ENCODE measurements around the gene MLLT10.

MLLT10 gene

GRCh38 chr10:21747809-21748208, 213.8 kb downstream of the MLLT10 start:
- DNase-seq = no peak

DNA sequence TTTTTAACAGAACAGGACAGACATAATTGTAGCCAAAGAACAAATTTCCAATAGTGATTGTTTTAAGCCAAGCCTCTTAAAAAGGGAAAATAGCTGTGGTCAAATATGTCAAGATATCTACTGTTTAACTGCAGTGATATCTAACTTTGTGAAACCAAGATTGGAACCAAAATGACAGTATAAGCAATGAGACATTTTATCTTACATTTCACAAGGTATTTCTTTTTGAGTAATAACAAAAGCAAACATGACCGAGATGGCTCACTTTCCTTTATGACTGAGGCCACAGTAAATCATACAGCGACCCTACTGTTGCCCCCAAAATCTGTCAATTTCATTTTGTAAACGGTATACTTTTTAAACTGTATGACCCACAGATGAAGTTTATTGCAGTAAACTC, 215.8 kb downstream of the MLLT10 start:
- DNase-seq = no peak

- no peak for DNase-seq
Observed at GRCh38 chr10:21750424-21750823, 216.4 kb downstream of the MLLT10 start.

GRCh38 chr10:21751341-21752310, 217.6 kb downstream of the MLLT10 start:
- DNase-seq = no peak

- DNase-seq = no peak
Observed at GRCh38 chr10:21753497-21754270, 219.7 kb downstream of the MLLT10 start.

DNA sequence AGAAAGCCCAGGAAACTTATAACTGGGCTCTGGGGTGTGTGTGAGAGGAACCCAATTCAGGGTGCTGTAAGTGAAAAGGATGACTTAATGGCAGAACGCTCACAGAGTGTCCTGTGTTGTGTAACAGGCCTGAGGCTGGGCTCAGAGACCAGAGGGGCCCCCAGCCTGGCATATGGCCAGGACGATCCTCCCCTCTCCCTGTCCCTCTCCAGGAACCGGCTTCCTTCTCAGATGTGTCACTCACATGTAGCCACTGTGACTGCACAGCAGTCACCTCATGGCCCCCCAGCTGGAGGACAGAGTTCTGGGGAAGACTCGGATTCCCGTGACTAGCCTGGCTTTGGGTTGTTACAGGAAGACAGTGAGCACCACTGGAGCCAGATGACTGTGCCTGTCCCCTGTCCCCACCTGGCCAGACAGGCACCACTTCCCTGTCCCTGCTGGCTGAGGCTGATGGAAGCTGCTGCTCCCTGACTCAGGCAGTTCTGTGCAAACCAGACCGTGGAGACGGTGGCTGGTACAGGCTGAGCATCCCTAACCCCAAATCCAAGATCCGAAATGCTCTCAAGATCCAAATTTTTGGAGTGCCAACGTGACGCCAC, 220.5 kb downstream of the MLLT10 start:
- no peak for DNase-seq

DNA sequence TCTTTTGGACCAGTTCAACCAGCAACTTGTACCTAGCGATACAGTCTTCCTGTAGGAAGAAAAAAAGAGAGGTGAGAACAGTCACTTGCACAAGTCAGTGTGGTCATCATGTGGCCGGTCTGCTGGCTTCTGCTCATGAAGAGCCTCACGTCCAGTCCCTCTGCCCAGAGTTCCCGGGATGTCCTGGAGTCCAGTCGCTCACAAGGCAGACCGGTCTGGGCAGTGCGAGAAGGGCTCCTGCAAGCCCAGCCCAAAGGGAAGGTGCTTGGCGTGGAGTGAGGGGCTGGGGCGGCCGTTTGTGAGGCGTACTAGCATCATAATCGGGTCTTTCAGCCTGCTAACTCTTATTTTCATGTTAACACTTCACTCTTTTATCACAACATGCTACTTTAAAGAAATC, 222.7 kb downstream of the MLLT10 start:
- no peak for DNase-seq

- no peak for DNase-seq
Observed at GRCh38 chr10:21757185-21757901, 223.3 kb downstream of the MLLT10 start.

DNA sequence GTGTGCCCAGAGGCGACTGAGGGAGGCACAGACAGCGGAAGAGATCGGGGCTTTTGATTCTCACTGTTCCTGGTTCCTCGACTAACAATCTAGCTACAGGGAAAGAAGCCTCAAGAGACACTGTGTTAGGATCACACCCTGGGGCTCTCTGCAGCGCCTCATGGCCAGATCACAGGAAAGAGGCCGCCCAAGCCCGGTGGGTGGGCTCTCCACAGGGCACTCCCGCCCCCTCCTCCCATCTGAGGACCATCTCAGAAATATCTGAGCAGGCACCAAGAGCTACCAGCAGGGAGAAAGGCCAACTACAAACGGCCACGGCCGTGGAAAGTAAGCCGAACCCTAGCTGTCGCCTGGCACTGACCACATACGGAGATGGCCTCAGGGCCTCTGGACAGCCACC, 224.2 kb downstream of the MLLT10 start:
- DNase-seq = no peak

DNA sequence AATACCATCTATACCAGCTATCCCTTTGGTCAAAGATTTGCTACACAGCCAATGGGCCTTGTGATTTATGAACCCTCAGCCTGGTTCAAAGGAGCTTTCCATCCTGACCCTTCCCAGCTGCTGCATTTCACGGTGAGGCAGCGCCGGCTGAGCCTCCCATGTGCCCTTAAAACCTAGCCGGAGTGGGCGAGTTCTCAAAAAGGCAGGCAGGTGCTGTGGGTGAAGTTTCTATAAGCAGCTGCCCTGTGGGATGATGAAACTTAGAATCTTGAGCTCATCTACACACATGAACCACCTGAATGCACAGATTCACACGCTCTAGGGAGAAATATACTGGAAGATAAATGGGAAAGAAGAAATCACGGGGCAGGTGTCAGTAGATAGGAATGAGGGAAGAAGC, 224.7 kb downstream of the MLLT10 start:
- DNase-seq = no peak

- no peak for DNase-seq
Observed at GRCh38 chr10:21759232-21759631, 225.2 kb downstream of the MLLT10 start.

GRCh38 chr10:21760332-21760731, 226.3 kb downstream of the MLLT10 start:
- no peak for DNase-seq

DNA sequence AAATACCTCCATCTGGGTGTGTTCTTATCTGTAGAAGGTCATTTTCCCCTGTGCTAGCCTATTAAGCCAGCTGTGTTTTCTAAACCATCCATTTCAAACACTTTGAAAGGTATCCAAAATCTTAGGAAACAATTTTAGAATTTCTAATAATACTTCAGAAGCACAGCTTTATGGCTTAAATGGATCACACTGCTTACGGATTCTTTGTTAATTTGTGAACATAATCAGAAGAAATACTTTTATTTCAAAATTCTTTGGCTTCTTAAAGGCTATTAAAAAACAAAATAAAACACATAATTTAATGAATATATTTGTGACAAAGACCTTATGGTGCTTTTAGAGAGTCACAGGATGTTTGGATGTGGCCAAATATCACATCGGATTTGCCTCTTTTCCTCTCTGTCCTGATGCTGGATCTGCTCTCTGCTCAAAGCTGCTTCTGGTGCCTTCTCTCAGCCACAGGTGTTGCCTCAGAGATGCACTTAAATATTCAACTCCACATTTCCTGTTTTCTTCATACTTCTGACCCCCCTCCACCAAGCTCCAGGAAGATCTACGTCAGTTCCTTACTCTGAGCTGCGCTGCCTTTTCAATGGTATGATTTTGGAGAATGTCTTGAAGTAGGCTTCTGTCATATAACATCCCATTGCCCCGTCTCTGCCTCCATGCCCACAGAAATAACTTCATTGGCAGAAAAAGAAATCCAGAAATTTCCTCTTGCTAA, 230.6 kb downstream of the MLLT10 start:
- no peak for DNase-seq

DNA sequence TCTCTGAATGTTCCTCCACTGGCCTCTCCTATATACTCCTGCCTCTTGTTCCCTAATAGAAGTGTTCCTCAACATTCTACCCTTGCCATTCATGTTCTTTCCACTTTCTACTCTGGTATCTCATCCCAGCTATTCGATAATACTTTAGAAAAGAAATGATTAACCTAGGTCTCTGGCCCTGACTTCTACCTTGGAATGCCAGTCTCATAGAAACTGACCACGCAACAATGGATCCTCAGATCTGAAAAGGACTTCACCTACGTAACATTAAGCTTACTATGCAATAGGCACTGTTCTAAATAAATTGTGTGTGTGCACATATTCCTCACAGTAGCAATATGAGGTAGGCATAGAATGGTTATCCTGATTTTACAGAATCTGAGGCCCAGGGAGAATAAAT, 235.0 kb downstream of the MLLT10 start:
- DNase-seq = no peak

DNA sequence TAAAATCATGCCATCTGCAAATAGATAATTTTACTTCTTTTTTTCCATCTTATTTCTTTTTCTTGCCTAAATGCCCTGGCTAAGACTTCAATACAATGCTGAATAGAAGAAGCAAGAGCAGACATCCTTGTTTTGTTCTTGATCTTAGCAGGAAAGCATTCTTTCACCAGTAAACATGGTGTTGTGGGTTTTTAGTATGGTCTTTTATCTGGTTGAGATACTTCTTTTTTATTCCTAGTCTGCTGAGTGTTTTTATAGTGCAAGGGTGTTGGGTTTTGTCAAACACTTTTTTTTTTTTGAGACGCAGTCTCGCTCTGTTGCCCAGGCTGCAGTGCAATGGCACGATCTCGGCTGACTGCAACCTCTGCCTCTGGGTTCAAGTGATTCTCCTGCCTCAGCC, 237.2 kb downstream of the MLLT10 start:
- no peak for DNase-seq

DNA sequence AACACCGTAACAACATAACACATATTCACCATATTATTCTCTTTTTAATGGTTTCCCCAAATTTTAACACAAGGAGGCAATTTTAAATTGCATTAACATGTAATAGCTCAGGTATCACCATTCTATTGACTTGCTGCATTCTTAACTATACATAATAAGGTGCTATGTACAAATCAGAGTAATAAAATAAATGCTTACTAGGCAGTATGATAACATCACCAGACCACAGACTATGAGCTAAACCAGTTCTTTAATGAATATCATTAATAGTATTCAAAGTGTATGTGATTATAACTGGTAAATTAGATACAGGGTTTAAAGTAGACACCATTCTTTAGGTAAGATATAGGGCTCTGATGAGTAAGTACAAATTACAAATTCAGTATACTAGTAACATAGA, 242.9 kb downstream of the MLLT10 start:
- no peak for DNase-seq

- DNase-seq = no peak
Observed at GRCh38 chr10:21791276-21791675, 257.2 kb downstream of the MLLT10 start.
